NCI-H2081 treated with DMSO at 0.1 percent for 48 hours (cell line): ENCODE data around the gene LRRC27.

ENCODE experiments used
- DNase-seq: peaks from one replicate; lab custom pipeline; 2025; lab: John Stamatoyannopoulos, UW

The LRRC27 gene

DNA sequence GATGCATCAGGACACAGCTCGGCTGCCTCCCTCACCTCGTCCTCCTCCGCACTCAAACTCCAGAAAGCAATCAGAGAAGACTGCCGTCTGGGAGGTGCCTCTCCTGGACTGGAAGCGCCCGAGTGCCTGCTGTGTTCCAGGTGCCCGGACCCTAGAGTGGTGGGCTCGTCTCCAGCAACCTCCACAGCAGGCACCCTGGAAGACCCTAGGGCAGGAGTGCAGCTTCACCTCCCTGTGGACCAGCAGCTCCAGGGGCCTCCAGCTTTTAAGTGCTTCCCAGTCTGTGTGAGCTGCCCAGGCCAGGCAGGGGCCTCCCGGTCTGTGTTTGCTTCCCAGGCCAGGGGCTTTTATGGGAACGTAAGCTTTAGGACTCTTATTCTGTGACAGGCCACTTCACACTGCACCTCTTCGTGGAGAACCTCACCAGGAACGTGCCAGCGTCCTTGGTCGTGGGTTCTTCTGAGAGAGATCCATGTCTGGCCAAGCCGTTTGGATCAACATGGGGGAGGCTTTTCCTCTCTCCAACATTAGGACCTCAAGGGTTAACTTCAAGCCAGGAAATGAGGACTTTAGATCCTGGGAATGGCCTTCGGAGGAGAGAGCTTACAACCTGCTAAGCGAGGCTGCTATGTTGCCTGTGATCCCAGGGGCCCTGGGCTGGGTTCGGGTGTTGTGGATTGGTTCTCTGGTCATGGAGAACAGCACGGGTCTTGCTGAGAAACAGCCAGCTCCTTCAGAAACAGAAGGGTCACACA is 59.1 kb downstream of the LRRC27 start:
- no peak for DNase-seq

DNA sequence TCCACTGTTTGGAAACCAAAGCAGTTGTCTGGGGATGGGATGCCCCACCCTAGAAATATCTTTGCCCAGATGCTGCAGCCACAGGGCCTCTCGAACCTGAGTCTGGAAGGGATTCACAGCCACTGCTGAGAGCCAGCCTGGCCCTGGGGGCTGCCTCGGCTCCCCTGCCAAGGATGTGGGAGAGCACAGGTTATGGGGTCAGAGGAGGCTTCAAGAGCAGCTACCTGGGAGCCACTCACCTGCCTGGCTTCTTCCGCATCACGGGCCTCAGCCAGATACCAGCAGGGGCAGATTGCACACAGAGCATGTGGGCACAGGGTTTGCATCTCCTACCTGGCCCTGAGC is 59.7 kb downstream of the LRRC27 start:
- DNase-seq, result no peak

DNA sequence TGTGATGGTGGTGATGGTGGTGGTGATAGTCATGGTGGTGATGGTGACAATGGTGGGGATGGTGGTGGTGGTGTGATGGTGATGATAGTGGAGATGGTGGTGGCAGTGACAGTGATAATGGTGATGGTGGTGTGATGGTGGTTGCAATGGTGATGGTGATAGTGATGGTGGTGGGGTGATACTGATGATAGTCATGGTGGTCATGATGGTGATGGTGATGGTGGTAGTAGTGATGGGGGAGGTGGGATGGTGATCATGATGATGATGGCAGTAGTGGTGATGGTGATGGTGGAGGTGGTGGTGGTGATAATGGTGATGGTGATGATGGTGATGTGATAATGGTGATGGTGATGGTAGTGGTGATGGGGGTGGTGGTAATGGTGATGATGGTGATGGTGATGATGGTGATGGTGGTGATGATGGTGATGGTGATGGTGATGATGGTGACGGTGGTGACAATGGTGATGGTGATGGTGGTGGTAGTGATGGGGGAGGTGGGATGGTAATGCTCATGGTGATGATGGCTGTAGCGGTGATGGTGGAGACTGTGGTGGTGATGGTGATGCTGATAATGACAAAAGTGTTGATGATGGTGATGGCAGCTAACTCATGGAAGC is 60.3 kb downstream of the LRRC27 start:
- no peak for DNase-seq

DNA sequence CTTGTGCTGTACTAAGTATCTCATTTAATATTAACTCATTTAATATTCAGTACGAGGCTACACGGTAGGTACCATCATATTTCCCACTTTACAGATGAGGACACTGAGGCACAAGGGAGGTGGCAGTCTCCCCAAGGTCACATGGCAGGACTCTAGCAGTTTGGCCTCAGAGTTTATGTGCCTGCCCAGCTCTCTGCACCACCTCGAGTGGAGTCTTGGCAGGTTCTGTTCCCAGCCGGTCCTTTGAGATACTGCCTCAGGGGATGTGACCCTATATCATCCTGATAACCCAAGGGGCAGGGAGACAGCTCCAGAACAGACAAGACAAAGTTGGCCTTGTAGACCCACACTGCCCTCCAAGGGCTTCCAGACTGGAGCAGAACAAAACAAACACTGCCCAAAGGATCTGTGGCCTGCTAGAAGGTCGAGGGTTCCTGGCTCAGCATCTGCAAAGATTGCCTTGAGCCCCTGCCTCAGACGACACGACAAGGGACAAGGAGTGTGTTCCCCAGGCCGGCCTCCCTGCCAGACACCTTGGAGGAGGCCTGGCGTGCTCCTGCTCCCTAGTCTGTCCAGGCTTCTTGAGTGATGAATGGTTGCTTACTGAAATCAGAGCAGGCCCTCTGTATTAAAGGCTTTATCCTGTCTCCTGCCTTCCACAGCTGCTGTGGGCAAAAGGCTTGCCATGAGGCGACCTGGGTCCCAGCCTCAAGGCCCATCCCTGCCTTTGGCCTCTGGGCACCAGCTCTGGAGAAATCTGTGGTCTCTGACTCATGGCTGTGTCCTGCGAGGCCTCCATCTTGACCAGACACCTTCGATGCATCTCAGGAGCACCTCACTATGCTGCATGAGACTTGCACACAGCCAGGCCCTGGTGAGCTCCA is 61.1 kb downstream of the LRRC27 start:
- DNase-seq, result no peak

DNA sequence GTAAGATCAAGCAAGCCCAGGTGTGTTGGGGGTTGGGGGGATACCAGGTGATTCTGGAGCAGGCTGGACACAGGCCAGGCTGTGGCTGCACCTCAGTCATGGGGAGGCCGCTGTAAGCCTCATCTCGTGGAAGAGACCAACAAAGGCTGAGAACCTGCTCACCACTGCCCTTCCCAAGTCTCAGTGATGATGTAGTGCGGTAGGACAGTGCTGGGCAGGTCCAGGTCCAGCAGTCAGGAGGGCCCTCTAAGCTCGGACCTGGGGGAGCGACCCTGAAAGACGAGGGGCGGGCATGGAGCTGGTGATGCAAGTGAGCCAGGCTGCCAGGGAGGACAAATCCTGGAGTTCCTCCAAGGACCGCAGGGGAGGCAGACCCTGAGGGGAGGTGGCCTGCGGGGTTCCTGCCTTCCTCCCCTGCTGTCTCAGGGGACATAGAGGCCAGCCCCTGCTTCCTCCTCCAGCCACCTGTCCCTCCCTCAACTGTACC is 61.7 kb downstream of the LRRC27 start:
- DNase-seq, result no peak

DNA sequence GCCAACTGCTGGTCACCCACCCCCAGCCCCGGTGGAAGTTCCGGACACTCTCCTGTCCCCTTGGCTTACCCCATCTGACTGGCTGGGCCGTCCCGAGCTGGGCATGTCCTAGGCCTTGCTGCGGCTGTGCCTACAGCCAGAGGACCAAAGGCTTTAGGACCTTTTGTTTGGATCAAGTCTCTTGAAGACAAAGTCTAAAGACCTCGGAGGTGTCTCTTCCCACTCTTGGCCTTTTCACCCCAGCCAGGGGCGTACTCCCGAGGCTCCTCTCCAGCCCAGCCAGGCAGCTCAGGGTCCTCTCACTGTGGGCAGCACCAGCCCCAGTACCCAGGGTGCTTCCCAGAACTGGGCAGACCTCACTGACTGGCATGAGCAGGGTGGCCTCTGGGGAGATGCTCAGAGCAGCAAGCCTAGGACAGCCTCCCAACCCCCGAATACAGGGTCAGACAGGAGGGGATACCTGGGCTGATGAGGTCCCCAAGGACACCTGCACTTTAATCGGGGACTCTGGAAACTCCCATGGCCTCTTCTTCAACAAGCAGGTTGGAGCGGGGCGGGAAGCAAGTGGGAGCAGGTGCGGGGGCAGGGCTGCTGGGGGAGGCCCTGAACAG is 62.3 kb downstream of the LRRC27 start:
- DNase-seq, result no peak

DNA sequence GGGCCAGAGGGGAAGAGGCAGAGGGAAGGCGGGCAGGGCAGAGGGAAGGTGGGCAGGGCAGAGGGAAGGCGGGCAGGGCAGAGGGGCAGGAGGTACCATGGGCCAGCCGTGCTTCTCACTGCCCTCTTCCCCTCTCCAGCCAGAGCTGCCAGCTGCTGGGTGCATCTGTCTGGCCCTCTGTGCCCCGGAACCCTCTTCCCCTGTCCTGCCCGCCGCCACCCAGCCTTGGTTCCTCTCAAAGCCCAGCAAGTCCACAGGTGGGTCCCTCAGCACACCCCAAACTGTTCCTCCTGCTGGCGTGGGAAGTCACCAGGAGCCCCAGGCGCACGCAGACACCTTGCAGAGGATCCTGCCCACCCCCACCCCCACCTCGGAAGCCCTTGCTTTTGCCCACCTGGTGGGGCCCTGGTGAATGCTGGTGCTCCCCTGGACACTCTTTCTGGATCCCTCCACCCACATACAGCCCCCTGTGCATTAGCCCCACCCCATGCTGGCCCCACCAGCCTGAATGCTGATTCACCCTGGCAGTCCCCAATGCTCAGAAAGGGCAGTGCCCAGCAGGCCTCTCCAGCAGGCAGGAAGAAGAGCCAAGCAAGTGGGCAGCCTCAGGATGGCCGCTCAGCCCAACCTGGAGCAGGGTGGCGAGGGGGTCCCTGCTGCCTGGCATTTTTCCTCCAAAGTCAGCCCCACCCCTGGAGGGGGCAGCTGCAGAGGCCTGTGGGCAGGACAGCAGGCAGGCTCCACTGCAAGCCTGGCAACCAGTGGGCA is 63.1 kb downstream of the LRRC27 start:
- DNase-seq, result no peak

DNA sequence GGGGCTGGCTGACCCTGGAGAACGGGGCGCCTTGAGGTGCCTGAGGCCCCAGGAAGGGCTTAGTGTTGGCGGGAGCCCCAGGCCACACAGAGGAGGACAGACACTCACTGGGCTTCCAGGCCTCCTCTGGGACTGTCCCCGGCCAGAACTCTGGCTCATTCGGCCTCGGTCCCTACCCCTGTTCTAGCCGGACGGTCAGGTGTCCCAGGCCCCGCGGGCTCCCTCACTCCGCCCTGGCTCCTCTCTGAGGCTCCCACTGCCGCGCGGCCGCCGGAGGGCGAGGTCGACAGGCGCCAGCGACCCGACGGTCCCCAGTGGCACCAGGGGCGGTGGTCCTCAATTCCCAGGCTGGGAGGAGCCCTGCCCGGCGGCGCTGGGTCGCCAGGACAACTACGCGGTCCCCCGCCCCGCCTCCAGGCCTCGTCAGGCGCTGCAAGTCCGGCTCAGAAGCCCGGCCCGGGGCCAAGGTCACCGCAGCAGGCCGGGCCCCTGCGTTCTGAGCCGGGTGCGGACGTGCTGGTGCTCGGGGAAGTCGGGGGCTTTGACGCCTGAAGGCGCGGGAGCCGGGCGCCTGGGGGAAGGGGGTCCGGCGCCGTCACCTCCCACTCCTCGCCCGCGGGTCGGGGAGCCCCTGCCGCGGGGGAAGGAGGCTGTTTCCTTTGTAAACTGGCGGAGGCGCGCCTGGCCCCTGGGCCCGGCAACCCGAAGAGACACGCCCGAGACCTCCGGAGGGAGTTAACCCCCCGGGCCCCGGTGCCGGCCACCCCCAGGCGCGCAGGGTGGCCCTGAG is 63.9 kb downstream of the LRRC27 start:
- DNase-seq, result no peak

DNA sequence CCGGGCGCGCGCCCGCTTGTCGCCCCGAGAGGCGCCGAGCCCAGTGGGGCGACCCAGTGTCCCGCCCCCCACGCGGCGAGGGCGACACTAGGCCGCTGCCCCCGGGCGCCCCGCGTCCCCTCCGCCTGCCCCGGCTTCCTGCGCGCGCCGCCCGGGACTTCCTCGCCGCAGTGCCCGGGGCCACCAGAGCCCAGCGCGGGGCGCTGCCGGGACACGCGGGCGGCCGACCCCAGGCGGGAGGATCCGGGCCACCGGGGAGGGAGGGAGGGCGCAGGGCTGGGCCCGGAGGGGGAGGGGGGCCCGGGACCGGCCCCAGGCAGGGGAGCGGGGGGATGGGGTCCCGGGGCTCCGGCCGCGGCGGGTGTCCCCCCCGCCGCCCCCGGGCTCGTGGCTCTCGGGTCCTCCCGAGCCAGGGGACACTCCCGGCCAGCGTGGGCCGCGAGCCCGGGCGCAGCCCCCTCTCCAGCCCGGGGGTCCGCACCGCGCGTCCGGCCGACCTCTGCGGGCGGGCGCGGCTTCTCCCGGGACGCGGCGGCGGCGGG is 64.6 kb downstream of the LRRC27 start:
- no peak for DNase-seq

DNA sequence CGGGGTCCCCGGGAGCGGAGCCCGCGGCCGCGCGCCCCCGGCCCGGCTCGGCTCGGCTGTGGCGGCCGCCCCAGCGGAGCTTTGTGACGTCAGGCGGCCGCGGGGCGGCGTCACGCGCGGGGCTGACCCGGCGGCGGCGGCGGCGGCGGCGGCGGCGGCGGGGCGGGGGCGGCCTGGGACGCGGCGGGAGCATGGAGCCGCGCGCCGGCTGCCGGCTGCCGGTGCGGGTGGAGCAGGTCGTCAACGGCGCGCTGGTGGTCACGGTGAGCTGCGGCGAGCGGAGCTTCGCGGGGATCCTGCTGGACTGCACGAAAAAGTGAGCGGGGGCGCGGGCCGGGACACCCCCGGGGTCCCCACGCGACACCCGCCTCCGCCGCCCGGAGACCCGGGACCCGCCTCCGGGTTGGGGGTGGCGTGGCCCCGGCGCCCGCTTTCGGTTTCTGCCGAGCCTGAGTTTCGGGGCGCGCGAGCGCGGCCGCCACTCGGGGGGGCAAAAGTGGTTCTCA is 65.1 kb downstream of the LRRC27 start, which contains the start of gene PWWP2B:
Gene PWWP2B (plus strand): TSS at position 165 of the 506 bp plus-strand sequence. CDS start 27 bp downstream, at position 192.
- DNase-seq, result no peak

DNA sequence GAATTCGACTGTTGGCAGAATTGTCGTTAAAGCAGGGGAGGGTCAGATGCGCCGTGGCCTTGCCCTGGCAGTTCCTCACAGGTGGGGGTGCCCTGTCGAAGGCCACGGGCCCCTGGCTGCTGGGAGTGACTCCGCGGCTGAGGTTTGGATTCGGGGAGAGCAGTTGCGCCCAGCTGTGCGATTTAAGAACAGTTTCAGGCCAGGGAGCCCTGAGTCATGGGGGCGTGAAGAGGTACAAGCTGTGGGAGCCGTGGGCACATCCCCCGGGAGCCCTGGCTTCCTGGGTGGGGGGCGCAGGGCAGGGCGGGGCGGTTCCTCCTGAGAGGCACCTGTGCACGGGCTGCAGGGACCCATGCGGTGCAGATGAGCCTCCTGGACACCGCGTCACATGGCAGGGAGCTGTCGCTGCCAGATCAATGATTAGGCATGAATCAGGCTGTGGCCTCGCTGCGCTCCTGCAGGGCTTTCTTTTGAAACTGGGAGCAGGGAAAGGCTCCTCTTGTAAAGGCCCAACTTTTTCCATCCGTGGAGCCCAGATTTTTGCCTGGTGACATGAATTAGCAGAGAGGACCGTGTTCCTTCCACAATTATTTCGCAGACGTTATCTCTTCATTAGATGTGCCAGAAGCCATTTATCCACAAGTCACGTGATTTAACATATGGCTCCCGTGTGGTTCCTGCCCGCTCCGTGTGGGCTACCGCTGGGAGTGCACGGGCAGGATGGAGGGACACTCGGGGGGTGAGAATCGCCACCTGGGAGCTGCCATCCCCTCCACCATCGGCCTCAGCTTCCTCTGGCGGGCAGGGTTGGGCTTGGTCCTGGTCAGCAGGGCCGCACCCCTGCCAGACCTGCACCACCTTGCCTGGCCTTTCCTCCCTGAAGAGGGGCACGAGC is 65.9 kb downstream of the LRRC27 start:
- no peak for DNase-seq

DNA sequence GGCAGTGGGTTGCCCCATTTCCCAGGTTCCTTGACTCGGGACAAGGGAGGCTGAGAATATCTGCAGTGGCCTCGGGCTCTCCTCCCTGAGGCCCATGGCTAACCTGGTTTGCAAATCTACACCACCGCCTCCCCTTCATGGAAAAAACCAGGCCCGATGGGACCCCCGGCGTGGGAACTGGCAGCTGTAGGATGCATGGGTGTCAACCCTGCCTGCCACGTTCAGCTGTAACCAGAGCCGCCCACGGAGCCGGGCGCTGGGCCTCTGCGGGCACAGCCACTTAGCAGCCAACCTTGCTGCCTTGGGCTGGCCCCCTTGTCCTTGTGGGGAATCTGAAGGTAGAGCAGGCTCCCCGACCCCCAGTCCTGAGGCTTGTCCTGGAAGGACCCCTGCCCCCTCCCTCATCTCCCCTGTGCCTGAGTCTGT is 66.6 kb downstream of the LRRC27 start:
- DNase-seq, result no peak

DNA sequence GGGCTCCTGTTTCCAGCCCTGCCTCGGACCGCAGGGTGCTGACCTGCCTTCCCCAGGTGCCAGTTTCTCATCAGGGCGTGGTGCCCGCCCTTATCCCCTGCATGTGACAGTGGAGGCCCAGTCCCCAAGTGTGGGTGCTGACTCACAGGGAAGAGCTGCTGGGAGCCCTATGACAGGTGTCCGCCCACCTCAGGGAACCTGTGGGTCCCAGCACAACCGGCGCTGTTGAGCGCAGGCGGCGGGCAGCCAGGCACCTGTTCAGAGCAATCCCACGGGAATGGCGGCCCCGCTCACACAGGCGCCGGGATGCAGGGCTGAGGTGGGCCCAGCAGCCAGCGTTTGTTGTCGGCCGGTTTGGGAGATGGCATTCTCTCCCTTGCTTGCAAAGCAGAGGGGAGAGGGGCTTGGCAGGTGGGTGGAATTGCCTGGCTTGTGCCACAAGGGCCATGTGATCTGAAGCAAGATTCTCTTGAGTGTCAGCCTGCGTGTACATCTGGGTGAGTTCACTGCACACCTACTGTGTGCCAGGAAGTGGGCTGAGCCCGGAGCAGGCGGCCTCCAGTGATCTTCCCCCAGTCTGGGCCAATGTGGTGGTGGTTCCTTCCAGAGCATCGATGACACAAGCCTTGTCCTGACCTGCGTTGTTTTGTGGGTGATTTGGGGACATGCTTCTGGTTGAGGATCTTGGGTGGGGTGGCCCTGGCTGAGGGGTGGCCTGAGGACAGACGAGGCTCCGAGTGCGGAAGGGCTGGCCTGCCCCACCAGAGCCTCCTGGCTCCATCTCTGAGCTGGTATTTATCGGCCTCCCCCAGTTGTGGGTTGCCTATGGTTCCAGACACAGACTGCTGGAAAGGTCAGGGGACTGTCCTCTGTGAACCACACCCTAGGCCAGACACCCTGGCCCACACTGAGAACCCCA is 67.4 kb downstream of the LRRC27 start:
- DNase-seq, result no peak

DNA sequence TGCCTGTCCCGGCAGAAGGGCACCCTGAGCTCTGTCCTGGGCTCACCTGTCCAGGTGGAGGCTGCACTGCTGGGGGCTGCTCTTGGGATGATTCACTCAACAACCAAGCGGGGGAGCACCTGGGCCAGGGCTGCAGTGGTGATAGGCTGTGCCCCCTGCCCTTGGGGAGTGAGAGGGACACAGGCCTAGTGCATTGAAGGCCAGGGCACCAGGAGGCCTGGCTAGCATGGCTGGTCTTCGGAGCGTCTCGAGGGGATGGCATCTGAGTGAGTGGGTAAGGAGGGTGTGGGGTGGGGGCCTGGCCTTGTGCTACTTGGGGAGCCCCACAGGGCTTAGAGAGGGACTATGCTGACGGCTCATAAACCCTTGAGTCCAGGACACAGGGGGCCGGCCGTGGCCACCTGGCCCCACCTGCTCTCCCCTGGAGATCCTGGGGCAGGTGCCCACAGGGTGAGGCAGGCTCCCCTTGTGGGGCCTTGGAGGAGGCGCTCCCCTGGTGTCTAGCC is 68.1 kb downstream of the LRRC27 start:
- no peak for DNase-seq

DNA sequence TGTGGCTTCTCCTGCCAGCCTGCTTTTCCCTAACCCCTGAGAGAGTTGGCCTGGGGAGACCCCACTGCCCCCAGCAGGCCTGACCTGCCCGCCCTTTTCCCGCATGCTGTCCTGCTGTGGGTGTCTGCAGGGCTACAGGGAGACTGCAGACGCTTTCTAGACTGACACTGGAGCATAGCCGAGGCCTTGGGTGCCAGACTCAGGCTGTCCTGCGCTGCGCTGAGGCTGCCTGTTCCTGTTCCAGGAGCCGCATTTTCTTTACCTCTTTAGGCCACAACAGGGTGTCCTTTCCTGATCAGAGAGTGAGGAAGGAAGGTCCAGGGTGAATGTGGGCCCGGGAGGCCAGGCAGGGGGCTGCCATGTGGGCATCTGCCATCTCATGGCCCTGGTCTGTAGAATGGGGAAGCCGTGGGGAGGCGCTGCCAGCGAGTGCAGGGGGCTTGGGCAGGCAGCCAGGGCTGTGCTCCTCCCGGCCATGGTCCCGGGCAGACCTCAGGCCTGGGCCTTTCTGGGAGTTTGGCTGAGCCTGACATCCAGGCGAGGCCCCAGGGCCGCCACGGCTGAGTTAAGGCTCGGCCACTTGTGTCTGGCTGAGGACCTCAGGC is 68.7 kb downstream of the LRRC27 start:
- no peak for DNase-seq

DNA sequence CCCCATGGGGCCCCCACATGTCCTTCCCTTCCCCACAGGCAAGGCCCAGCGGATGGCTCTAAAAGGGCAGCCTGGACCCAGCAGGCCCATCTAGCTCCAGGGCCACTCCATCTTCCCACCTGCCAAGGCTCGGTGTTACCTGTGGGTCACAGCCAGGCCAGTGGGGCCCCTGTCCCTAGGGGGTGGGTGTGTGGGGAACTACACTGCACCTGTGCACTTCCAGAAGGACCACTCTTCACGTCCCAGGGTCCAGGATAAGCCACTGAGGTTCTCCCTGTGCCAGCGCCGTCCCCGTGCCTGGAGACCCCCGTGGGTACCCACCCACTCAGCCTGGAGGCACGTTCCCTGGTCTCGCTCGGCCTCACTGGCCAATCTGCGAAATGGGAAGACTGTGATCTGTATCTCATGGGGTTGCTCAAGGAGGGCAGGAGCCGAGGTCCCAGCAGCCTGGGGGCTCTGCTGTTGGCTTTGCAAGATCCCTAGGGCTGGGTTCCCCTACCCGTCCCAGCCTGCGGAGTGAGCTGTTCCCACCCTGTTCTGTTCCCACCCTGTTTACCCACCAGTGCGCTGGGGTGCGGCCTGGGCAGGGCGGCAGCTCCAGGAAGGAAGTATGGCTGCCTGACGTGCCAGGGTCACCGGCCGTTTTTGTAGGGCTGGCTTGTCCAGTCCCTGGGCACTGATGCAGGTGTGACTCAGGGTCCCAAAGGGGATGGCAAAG is 69.6 kb downstream of the LRRC27 start:
- DNase-seq, result no peak

DNA sequence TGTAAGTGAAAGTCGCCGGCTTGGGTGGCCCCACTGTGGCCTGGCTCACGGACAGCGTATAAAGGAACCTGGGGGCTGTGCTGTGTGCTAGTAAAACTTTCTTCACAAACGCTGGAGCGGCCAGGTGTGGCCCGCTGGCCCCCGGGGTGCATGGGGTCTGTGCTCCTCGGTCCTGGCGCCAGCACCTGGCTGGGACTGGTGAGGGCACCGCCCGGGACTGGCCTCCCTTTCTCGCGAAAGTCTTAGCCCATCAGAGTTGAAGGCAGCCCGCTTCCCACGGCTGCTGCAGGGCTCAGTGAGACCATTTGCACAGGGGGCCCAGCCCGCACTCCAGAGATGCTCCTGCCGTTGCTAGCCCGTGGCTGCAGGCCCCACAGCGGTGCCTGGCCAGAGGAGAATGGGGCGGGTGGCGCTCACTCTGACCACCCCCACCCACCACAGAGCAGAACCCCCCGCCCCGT is 70.8 kb downstream of the LRRC27 start:
- DNase-seq, result no peak
